Measurements from ENCODE around the gene TUBG1. TPM values are rescaled to one million over a fixed set of nuclear protein-coding genes. Genes with fewer than 3 reads are reported as not detected.

TUBG1 gene
- polyA plus RNA-seq, 1 donor (not counting 4 experiments of a cell fraction or from before 2014, with no cell fraction given) = 54.8 TPM

GRCh38 chr17:42639525-42640113 is 30.1 kb downstream of the TUBG1 start:
- Histone ChIP-seq H3K27ac (ENCODE audit: control insufficient read depth, insufficient read depth, low read length) (no peak overlapping the region), H2AFZ (ENCODE audit: control insufficient read depth, low read length) (no peak overlapping the region), H3K4me3 (ENCODE audit: control insufficient read depth in 2 of 3, extremely low read depth in 1 of 3, insufficient read depth in 2 of 3, low read depth in 1 of 3, low read length in 3 of 3) (no peak overlapping the region), H3K36me3 (ENCODE audit: control insufficient read depth in 2 of 2, extremely low read depth in 1 of 2, insufficient read depth in 2 of 2, low read length in 2 of 2) (no peaks in the 10 kb centered on the region), H3K79me2 (ENCODE audit: control insufficient read depth, insufficient read depth, low read length) (no peaks in the 10 kb centered on the region), H3K27me3 (ENCODE audit: control insufficient read depth, extremely low read depth, insufficient read depth, low read length) (no peaks in the 10 kb centered on the region), H3K9me3 (ENCODE audit: control insufficient read depth, low read depth, low read length) (no peaks in the 10 kb centered on the region), H3K9me1 (ENCODE audit: control insufficient read depth, extremely low read depth, insufficient read depth, low read length) (no peaks in the 10 kb centered on the region), H3K9ac (ENCODE audit: control insufficient read depth, extremely low read depth, insufficient read depth, low read length) (no peak overlapping the region), H3K4me2 (ENCODE audit: control insufficient read depth, extremely low read depth, insufficient read depth, low read depth, low read length) (no peak overlapping the region), H4K20me1 (ENCODE audit: control insufficient read depth, extremely low read depth, insufficient read depth, low read length) (no peaks in the 10 kb centered on the region), H3K4me1 (ENCODE audit: control insufficient read depth, extremely low read depth, insufficient read depth, low read length) (no peaks in the 10 kb centered on the region)
- FAIRE-seq (no peak), DNase-seq (ENCODE audit: low read depth, low spot score) (no peak)
- dilution Hi-C loops (cut with MboI; ENCODE audit: extremely low pct_ligation_motif_present, low sequenced_read_pairs) = no loop called here
- no peak for TF ChIP-seq EZH2 (IDR thresholded peaks at IDR 0.05; ENCODE audit: low read length)
- TF ChIP-seq CTCF (optimal IDR thresholded peaks at IDR 0.05 in 1 of 3, IDR thresholded peaks at IDR 0.05 in 1 of 3, conservative IDR thresholded peaks at IDR 0.05 in 1 of 3; ENCODE audit: extremely low read depth in 1 of 3, insufficient read depth in 2 of 3, low read length in 3 of 3) = no peak

GRCh38 chr17:42640121-42640520 is 30.6 kb downstream of the TUBG1 start:
- Histone ChIP-seq H3K9me1 (ENCODE audit: control insufficient read depth, extremely low read depth, insufficient read depth, low read length) (no peaks in the 10 kb centered on the region), H3K4me1 (ENCODE audit: control insufficient read depth, extremely low read depth, insufficient read depth, low read length) (no peaks in the 10 kb centered on the region)

More at GRCh38 chr17:42640121-42640520, 30.6 kb downstream of the TUBG1 start:
- H3K4me3 ChIP-seq (ENCODE audit: control insufficient read depth in 2 of 3, extremely low read depth in 1 of 3, insufficient read depth in 2 of 3, low read depth in 1 of 3, low read length in 3 of 3) = no peak overlapping the region
- DNase-seq (ENCODE audit: low read depth, low spot score) = no peak
- no peaks in the 10 kb centered on the region for H3K36me3 ChIP-seq (ENCODE audit: control insufficient read depth in 2 of 2, extremely low read depth in 1 of 2, insufficient read depth in 2 of 2, low read length in 2 of 2)
- H3K9me3 ChIP-seq (ENCODE audit: control insufficient read depth, low read depth, low read length) = no peaks in the 10 kb centered on the region
- no peak overlapping the region for H3K27ac ChIP-seq (ENCODE audit: control insufficient read depth, insufficient read depth, low read length)
- H3K27me3 ChIP-seq (ENCODE audit: control insufficient read depth, extremely low read depth, insufficient read depth, low read length) = no peaks in the 10 kb centered on the region
- H4K20me1 ChIP-seq (ENCODE audit: control insufficient read depth, extremely low read depth, insufficient read depth, low read length) = no peaks in the 10 kb centered on the region
- FAIRE-seq = no peak
- no peaks in the 10 kb centered on the region for H3K79me2 ChIP-seq (ENCODE audit: control insufficient read depth, insufficient read depth, low read length)
- H3K4me2 ChIP-seq (ENCODE audit: control insufficient read depth, extremely low read depth, insufficient read depth, low read depth, low read length) = no peak overlapping the region
- no peak for TF ChIP-seq EZH2 (IDR thresholded peaks at IDR 0.05; ENCODE audit: low read length)
- TF ChIP-seq CTCF (optimal IDR thresholded peaks at IDR 0.05 in 1 of 3, IDR thresholded peaks at IDR 0.05 in 1 of 3, conservative IDR thresholded peaks at IDR 0.05 in 1 of 3; ENCODE audit: extremely low read depth in 1 of 3, insufficient read depth in 2 of 3, low read length in 3 of 3) = no peak
- dilution Hi-C loops (cut with MboI; ENCODE audit: extremely low pct_ligation_motif_present, low sequenced_read_pairs) = no loop called here
- H3K9ac ChIP-seq (ENCODE audit: control insufficient read depth, extremely low read depth, insufficient read depth, low read length) = no peak overlapping the region
- no peak overlapping the region for H2AFZ ChIP-seq (ENCODE audit: control insufficient read depth, low read length)

Measured in keratinocyte (primary cell).